ENCODE results near the gene PPP2R5A.
"Not testable (repeated sequence)": the region's sequence is repeated elsewhere in the genome, so short reads cannot be mapped to it uniquely, and the experiment has no call there.

Gene PPP2R5A

DNA sequence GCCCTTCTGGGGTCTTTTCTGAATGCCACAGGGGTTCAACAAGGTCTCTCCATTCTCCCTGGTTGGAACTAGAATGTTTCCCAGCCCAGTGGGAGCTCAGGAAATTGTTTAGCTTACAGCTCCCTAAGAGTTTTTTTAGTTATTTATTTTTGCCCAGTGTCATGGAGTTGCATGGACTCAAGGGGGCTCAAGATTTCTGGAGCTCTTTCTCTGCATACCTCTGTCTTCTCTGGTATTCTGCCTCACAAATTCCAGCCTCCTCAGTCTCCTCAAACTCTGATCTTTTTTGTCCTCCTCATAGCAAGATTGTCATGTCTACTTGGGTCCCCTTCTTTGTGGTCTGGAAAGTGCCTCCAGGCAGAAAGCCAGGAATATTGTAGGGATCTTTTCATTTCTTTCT is 15.9 kb upstream of the PPP2R5A start:
- no peak for DNase-seq

DNA sequence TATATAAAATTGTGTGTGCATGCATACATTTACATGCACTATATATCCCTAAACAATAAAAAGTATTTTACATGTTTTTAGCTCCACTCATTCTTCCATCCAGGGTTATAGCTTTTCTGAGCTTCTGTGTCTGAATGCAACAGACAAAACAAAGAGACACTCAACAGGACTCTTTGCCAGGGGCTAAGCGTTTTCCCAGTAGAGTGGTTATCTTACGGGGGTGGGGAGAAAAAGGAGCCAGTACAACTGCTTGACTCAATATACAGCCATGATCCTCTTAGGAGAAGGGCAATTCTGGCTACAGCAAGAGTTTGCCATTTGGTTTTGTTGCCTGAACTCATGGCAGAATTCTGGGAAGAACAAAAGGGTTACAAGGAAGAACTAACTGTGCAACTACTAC is 14.6 kb upstream of the PPP2R5A start:
- no peak for DNase-seq

DNA sequence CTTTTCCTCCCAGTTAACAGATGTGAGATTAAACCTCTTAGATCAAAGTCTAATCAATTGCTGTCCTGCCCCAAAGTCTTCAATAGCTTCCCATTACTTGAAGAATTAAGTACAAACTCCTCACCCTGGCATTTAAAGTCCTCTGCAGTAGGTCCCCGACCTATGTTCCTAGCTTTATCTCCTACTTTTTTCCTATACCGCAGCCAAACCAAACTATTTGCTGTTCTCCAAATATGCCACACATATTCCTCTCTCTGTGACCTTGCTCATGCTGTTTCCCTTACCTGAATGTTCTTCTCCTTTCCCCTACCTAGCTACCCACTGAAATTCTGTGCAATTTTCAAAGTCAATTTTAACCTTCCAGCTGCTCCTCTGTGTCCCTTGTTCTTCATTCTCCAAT is 14.0 kb upstream of the PPP2R5A start:
- DNase-seq: no peak

DNA sequence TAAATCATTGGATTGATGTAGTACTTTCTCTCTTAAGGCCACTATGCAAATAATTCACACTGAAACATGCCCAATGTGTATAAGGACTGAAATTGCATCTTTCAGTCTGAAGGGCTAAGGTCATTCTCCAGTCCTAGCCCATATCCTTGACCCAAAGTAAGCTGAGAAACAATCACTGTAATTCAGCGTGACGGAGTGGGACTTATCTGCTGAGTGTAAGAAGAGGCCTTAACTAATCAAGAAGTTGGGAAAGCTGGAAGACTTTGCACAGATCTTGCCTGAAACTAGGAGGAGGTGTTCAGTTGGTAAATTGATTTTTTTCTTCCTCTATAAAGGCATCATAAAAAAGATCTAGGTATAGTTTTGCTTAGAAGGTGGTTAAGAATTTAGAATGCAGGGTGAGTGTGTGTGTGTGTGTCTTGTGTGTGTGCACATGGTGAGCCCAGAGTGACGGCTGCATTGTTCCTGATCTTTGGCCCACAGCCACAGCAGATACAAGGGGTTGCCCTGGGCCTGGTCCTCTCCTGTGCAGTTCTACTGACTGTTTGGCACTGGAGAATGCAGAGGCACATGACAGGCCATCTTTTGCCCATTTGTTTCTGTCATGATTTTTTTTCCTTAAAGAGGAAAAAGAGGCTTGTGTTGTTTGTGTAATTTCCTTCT is 13.3 kb upstream of the PPP2R5A start:
- no peak for DNase-seq

DNA sequence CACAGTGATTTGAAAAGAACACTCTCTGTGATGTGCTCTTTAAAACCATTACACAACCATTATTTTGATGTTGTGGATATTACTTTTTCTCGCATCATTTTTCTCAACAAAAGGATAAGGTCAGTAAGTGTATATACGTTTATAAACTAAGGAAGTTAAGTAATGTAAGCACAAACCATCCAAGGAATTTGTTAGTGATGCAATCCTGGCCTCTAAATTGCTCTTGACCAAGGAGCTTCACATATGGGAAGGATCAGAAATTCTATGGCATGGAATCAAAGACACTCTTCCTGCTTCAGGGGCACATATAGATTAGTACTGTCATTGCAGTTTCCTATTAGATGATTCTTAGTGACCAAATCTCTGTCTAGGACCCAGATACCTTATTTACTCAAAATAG is 3.6 kb upstream of the PPP2R5A start:
- DNase-seq: no peak

DNA sequence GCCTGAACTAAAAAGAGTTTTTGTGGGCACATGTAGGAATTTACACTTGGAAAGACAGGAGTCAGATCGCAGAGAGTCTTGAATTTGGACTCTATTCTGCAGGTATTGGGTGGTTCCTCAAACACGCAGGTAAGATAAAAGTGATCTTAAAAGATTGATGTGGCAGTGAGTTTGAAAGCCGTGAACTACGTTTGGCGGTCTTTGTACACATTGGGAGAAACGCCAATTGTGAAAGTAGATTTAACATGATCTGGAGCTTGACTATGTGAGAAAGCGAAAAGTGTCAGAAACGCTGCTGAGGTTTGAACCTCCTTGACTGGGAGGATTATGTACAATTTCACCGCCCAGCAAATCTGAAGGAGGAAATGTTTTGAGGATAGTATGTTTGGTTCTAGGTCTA is 1.5 kb upstream of the PPP2R5A start:
- DNase-seq: no peak

DNA sequence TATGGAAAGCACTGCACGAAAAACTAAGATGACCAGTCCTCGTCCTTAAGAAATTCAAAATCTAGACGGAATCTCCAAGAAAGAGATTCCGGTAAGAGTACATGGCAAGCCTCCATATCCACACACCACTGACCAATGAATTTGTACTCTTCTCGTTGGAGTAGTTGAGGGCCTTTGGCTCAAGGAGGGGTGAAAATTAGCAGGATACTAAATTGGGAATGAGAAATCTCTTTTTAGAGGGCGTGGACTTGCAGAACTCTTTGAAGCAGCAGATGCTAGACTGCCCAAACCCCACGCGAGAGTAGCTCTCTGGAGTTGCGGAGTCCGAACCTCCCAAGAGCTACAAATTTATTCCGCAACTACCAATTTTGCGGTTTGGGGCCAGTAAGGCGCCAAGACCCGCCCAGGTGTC is 872 bp upstream of the PPP2R5A start:
- no peak for DNase-seq

DNA sequence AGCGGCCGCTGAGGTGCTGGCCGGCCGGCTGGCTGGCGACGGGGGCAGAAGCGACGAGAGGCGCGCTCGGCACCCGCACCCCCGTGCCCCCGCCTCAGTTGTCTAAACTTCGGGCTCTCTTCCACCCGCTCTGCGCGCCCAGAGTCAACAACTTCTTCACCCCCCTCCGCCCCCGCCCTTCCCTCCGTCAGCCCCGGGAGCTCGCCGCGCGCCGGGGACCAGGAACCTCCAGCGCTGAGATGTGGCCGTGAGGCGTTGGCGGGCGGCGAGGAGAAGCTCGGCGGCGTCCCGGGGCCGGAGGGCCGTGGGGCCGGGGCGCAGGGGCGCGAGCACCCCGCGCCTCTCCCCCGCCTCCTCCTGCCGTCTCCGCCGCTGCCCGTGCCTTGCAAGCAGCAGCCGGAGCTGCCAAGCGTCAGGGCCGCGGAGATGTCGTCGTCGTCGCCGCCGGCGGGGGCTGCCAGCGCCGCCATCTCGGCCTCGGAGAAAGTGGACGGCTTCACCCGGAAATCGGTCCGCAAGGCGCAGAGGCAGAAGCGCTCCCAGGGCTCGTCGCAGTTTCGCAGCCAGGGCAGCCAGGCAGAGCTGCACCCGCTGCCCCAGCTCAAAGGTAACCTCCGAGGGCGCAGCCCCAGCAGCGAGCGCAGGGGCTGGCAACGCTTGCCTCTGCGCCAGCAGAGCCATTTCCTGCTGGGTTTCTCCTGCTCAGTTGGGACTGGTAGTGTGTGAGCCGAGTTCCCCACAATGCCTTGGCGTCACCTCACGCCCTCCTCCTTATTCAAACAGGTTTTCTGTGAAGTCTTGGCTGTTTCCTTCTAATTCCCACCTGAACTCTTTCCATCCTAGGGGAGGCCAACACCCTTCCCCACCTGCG is 710 bp downstream of the PPP2R5A start:
- DNase-seq: peak; percentile 41 to 80 (median 64)

DNA sequence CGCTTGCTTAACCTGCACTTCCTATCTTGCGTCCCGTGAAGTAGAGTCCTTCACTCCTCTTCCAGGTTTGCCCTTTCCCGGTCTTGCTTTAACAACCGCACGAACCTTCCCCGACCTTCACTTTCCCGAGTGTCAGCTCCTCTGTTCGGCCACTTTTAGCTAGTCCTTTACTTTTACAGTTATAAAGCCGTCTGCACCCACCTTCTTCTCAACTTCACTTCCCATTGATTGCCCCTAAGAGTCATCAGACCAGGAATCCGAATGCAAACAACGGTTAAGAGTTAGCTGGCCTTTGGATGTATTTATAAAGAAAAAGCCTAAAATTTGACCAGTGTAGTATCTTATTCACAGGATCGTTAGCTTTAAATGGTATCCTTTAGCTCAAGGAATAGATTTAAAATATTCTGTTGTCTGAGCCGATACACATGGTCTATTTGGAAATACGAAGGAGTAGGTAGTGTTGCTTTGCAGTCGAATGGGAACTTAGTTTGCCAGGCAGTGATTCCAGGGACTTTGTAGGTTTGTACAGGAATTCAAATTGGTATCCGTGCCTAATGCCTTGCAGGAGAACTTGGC is 1.4 kb downstream of the PPP2R5A start:
- no peak for DNase-seq

DNA sequence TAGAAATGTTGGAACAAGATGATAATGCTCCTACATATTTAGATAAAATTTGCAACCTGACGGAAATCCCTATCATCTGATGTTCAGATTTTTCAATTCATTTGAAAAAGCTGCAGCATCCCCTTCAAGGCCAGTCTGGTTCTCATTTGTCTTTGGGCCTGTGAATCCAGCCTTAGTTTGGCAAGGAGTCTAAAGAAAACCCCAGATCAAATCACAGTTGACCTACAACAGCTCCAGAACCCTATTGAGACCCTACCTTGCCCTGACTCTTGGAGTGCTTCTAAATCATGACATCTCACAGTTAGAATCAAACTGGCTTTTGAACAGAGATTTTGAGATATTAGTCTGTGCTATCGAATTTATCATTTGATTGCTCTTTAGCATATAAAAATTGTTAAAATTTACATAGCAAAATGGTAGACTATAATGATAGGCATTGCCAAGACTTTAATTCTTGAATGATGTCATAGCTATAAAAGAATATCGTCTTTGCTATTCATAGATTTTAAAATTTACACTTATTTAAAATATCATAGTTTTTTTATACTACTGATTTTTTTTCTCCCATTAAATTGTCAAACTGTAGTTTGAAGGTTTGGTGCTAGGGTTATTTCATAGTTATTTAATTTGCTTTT is 2.2 kb downstream of the PPP2R5A start:
- no peak for DNase-seq

DNA sequence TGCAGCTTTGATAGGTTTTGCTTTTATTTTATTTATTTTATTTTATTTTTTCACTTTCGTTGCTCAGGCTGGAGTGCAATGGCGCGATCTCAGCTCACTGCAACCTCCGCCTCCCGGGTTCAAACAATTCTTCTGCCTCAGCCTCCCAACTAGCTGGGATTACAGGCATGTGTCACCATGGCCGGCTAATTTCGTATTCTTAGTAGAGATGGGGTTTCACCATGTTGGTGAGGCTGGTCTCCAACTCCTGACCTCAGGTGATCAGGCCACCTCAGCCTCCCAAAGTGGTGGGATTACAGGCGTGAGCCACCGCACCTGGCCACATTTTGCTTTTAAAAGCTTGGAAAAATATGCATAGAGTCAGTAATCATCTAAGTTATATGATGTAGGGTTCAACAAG is 2.8 kb downstream of the PPP2R5A start:
- DNase-seq: not testable (repeated sequence)

DNA sequence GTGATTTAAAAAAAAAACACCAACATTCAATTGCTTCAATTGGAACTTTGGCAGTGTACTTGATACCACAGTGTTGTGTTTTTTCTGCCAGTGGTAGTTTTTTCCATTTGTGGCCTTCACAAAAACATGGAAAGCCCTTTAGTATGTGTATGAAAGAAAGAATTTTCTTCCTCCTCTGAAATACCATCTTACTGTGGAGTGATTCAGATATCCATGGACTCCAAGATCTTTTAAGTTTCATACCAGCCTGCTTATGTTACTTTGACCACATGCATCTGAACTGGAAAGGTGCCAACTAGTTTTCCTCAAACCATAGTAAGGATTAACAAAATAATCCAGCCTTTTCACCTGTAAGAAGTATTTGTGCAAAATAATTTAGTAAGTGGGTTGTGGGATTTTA is 3.4 kb downstream of the PPP2R5A start:
- no peak for DNase-seq

DNA sequence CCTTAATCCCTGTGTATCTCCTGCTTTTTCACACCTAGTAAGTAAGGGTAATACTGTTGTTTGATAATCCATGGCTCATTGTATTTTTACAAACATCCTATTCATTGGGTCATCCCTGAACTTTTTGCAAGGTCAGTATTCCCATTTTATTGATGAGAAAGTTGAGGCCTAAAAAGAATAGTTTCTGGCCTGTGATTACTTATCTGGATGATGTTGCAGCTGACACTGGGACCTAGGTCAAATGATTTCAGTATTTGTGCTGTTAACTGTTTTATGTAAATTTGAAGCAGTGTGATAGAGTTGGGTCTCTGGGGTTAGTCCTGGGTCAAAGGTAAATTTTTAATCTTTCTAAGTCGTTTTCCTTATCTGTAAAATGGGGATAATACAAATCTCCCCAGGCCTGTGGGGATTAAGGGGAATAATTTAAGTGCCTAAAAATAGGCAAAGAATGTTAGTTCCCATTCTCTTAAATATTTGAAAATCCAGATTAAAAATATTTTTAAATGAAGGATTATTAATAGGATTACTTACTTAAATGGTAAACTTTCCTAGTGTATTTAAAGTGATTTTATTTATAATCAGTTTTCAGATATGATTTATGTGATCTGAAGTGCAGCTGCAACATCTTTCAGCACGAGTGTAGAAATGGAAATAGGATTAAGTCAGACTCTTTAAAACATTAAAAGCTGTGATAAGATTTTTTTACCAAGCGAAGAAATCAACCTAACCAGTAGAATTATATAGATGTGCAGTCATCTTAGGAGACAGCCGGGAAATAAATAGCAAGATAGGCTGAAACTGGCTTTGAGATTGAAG is 4.3 kb downstream of the PPP2R5A start:
- DNase-seq: no peak

DNA sequence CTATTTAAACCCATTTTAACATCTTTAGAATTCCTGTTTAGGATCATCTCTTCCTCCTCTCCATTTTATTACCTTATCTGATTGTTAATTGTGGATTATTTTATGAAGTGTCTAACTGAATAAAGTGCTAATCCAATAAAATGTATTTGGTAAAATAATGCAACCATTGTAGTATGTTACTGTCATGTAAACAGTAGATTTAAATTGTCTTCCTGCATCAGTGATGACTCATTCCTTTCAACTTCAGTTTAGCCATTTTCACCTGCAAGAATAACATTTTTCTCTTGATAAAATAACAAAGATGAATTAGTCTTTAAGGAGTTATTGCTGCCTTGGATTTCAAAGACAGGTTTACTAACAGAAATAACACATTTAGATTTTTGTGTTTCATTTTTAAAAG is 5.4 kb downstream of the PPP2R5A start:
- no peak for DNase-seq

DNA sequence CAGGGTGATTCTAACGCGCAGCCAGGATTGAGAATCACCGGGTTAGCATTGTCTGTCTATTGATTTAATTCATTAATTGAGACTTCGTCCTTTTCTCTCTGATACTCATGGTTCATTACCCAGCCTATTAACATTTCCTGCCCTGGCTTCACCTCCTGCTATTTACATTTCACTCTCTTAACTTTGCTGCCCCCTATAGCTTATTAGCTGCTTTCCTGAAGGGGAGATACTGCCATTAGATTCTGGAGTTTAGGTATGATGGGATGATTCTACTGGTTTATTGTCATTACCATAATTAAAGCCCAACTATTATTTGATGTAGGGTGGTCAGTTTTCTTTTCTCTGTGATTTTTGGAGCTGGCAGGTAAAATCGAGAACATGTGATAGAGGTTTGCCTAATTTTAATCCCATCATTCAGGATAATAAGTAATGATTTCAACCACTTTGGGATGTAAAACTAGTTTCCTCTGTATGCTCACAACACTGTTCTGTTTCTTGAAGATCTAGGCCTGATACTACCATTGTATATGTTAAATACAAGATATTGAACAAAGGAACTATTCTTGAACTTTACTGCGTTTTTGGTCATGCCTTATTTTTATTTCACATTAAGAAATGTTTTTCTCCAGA is 6.4 kb downstream of the PPP2R5A start:
- DNase-seq: peak in 2 of 5 donors; percentile 24 to 59

DNA sequence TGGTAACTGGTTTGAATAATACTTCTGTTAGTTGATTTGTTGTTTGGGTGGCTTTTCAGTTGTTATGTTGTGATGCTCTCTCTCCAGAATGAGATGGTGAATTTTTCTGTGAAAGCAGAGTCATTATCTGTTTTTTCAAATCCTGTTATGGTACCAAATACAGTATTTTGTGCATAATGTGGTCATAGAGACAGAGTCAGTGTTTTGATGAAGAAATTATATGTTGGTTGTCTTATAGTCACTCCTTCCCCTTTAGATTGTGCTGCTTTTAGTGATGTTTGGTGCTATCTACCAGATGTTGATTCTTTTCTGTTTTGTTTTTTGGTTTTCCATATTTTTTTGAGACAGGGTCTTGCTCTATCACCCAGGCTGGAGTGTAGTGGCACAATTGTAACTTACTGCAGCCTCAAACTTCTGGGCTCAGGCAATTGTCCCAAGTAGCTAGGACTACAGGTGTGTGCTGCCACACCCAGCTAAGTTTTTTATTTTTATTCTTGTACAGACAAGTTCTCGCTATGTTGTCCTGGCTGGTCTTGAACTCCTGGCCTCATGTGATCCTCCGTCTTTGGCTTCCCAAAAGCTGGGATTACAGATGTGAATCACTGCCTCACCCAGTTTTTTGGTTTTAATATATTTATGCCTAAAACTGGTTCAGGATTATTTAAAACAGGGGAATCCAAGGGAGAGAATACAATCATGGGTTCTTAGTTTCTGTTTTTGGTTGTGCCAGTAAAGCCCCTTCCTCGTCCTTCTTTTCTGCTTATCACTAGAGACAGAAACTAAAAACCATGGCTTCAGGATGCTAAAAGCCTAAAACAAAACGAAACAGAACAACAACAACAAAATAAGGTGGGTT is 7.3 kb downstream of the PPP2R5A start:
- DNase-seq: no peak

DNA sequence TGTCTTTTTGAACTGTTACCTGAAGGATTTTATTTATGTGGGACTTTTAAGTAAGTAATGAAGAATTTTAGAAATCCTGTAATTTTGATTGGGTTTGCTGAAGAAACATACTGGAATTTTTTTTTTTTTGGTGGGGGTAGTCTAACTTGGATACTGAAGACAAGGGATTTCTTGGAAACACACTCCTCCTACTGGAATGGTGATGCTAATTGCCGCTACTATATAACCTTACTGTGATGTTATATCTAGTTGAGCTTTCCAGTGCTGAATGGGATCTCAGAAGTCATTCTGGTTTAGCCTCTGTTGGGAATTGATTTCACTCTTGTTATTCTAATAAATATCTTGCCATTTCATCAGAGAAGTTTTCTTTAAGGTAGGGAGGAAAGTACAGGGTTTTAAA is 8.4 kb downstream of the PPP2R5A start:
- DNase-seq: no peak

DNA sequence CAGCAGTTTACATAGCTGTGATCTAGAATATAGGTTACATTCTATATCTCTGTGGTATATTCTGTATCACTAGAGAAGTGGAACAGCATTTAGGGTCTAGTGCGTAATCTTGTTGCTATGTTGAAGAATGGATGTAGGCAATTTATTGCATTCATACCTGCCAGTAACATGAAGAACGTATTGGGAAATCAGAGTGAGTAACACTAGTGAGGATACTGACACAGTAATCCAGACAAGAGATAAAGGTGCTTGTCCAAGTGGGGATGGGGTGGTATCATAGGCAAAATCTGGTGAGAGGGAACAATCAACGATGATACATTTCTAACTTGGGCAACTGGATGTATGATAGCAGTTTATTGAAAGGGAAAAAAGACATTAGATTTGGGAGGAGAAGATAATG is 9.8 kb downstream of the PPP2R5A start:
- no peak for DNase-seq

DNA sequence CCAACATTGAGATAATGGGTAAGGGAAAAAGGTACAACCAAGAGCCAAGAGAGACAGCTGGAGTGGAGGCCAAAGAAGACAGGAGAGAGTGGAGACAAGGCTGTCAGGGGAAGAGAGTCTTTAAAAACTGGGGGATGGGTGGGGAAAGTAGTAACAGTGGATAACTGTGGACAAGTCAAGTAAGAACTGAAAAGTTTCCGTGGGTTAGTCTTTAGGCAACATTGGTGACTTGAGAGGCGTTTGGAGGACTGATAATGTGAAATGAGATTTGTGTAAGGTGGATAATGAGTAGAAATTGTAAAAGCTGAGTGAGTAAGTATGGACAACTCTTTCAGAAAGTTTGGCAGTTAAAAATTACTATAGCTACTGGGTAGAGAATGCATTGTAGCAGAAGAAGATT is 10.4 kb downstream of the PPP2R5A start:
- no peak for DNase-seq

DNA sequence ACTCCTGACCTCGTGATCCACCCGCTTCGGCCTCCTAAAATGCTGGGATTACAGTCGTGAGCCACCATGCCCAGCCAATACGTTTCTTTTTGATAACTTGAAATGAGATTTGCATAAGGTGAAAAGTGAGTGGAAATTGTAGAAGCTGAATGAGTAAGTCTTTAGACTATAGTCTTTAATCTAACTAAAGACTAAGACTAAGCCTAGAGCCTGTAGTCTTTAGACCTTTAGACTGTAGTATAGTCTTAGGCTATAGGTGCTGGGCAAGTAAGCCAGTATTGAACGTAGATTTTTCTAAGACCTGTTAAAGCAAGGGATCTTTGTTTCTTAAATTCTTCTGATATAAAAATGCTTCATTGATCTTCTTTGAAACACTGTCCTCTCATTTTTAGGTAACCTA is 12.1 kb downstream of the PPP2R5A start:
- no peak for DNase-seq

DNA sequence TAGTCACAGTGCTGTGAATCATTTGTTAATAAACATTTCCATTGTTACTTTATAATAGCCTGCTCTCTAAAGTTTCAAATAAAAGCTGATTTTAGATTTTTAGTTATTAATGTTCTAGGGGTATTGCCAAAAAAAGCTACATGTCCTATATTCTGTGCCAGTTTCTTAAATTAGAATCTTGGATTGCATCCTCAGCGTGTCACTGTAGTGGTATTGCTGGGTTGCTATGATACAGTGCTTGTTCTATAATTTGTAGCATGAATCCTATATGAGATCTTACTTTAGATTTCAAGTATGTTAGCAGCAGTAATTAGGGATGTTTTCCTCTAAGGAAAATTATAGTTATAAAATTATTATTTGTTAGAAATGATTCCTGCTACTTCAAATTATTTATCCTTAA is 16.4 kb downstream of the PPP2R5A start:
- no peak for DNase-seq
